Glutamatergic neuron (in vitro differentiated cells): ENCODE data around the gene MFSD12. TPM values are rescaled to one million over a fixed set of nuclear protein-coding genes. Genes with fewer than 3 reads are reported as not detected.

ENCODE experiments used
- DNase-seq: peaks from one replicate; pipeline ENCODE4 v3.0.0; 2022
- H3K27ac Mint-ChIP-seq: one replicate; pipeline ENCODE4 v1.8.0; 2020; ENCODE audit warnings: mild to moderate bottlenecking, mixed read lengths, inconsistent platforms; ENCODE audit not compliant: unreplicated experiment
- H3K27me3 Mint-ChIP-seq: one replicate; pipeline ENCODE4 v1.8.0; 2020; ENCODE audit warnings: mild to moderate bottlenecking, moderate library complexity, mixed read lengths, inconsistent platforms; ENCODE audit not compliant: unreplicated experiment
- H3K36me3 Mint-ChIP-seq: one replicate; pipeline ENCODE4 v1.8.0; 2020; ENCODE audit warnings: mild to moderate bottlenecking, mixed read lengths, inconsistent platforms; ENCODE audit not compliant: unreplicated experiment
- H3K4me1 Mint-ChIP-seq: one replicate; pipeline ENCODE4 v1.8.0; 2020; ENCODE audit warnings: mild to moderate bottlenecking, low read depth, mixed read lengths, inconsistent platforms; ENCODE audit not compliant: unreplicated experiment
- H3K4me3 Mint-ChIP-seq: one replicate; pipeline ENCODE4 v1.8.0; 2020; ENCODE audit warnings: mild to moderate bottlenecking, mixed read lengths, inconsistent platforms; ENCODE audit not compliant: unreplicated experiment
- H3K9me3 Mint-ChIP-seq: one replicate; pipeline ENCODE4 v1.8.0; 2020; ENCODE audit warnings: mild to moderate bottlenecking, moderate library complexity, mixed read lengths, inconsistent platforms; ENCODE audit not compliant: unreplicated experiment
- total RNA-seq: library from RNA; stranded (reverse); fragmentation: NEBNext Ultra II Directional; extraction: Animal tissue kit (Norgen Biotek cat#: 25700); gene quantifications from one replicate; pipeline ENCODE4 v1.2.1, GENCODE V29; 2021; ENCODE audit not compliant: unreplicated experiment
- TF ChIP-seq, protein P1 (sequence below): fragments of 200-600 bp; sonication (generic); IDR thresholded peaks from one replicate; pipeline ENCODE4 v1.5.0; 2021; ENCODE audit not compliant: partially characterized antibody, unreplicated experiment

MFSD12 gene
- total RNA-seq, 1 donor from 2014 or later: 134 TPM

- H3K27ac Mint-ChIP-seq: no peak overlapping the region
- DNase-seq: no peak
- H3K27me3 Mint-ChIP-seq: peaks cover 4% of the 10 kb centered on the region
- TF ChIP-seq, protein P1, sequence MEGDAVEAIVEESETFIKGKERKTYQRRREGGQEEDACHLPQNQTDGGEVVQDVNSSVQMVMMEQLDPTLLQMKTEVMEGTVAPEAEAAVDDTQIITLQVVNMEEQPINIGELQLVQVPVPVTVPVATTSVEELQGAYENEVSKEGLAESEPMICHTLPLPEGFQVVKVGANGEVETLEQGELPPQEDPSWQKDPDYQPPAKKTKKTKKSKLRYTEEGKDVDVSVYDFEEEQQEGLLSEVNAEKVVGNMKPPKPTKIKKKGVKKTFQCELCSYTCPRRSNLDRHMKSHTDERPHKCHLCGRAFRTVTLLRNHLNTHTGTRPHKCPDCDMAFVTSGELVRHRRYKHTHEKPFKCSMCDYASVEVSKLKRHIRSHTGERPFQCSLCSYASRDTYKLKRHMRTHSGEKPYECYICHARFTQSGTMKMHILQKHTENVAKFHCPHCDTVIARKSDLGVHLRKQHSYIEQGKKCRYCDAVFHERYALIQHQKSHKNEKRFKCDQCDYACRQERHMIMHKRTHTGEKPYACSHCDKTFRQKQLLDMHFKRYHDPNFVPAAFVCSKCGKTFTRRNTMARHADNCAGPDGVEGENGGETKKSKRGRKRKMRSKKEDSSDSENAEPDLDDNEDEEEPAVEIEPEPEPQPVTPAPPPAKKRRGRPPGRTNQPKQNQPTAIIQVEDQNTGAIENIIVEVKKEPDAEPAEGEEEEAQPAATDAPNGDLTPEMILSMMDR: no peak
- H3K4me1 Mint-ChIP-seq: peaks cover 33% of the 10 kb centered on the region
- H3K4me3 Mint-ChIP-seq: no peak overlapping the region
- no peaks in the 10 kb centered on the region for H3K36me3 Mint-ChIP-seq
- no peaks in the 10 kb centered on the region for H3K9me3 Mint-ChIP-seq
Observed at GRCh38 chr19:3512562-3513228, 44.7 kb downstream of the MFSD12 start.

DNA sequence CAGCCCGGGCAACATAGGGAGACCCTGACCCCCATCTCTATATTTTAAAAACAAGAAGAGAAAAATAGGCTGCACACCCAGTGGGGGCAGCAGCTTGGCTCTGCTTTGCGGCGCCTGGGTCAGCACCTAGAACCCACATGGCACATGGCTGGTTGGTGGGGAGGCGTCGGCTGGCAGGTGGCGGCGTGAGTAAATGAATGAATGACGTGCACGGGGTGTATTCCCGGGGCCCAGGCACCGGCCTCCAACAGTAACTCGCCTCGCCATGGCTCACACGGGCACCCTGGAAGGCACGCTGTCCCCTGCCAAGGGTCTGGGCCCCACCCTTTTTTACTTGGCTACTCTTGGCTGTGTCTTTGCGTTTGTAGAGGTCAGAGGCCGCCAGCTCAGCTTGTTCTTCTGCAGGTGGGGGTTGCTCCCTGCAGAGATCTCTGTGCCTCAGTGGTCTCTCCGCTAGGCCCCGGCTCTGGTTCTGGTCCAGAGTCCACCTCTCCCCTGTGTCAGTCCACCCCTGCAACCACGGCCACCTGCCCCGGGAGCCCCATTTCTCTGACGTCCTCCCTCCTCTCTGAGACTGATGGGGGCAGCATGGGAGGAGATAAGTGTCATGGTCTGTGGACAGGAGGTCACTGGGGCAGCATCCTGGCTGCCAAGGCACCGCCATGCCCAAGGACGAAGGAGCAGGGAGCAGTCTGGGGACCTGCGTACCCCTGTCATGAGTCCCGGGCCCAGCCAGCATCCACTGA, 45.7 kb downstream of the MFSD12 start:
- H3K4me1 Mint-ChIP-seq: peaks cover 30% of the 10 kb centered on the region
- H3K36me3 Mint-ChIP-seq: no peaks in the 10 kb centered on the region
- peaks cover 2% of the 10 kb centered on the region for H3K9me3 Mint-ChIP-seq
- H3K4me3 Mint-ChIP-seq: peak overlapping the region; percentile 38
- no peak for DNase-seq
- H3K27me3 Mint-ChIP-seq: peaks cover 7% of the 10 kb centered on the region
- TF ChIP-seq, protein P1: no peak
- H3K27ac Mint-ChIP-seq: no peak overlapping the region

DNA sequence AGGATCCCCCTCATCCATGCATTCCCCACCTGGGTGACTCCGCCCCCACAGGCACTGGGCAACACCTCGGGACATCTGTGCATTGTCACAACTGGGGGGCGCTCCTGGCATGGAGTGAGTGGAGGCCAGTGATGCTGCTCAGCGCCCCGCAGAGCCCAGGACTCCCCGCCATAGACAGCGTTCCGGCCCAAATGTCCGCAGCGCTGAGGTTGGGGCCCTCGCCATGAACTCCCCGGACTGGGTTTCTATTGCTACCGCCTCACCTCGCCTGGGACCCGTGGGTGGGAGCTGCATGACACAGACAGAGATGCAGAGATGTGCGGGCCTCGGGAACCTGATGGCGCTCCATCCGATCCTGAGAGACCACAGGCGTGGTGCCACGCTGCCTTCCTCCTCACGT, 46.7 kb downstream of the MFSD12 start:
- TF ChIP-seq, protein P1: no peak
- Mint-ChIP-seq H3K27me3 (peaks cover 7% of the 10 kb centered on the region), H3K4me1 (peaks cover 22% of the 10 kb centered on the region), H3K9me3 (peaks cover 4% of the 10 kb centered on the region), H3K4me3 (no peak overlapping the region), H3K36me3 (no peaks in the 10 kb centered on the region), H3K27ac (no peak overlapping the region)
- DNase-seq: no peak

GRCh38 chr19:3509566-3509989, 47.8 kb downstream of the MFSD12 start:
- Mint-ChIP-seq H3K4me3 (peak overlapping the region; percentile 34), H3K36me3 (no peaks in the 10 kb centered on the region), H3K27me3 (peaks cover 7% of the 10 kb centered on the region), H3K27ac (no peak overlapping the region), H3K4me1 (peaks cover 19% of the 10 kb centered on the region), H3K9me3 (peaks cover 4% of the 10 kb centered on the region)
- TF ChIP-seq, protein P1: no peak
- no peak for DNase-seq
